ENCODE data around the gene GRAP2.

DNA sequence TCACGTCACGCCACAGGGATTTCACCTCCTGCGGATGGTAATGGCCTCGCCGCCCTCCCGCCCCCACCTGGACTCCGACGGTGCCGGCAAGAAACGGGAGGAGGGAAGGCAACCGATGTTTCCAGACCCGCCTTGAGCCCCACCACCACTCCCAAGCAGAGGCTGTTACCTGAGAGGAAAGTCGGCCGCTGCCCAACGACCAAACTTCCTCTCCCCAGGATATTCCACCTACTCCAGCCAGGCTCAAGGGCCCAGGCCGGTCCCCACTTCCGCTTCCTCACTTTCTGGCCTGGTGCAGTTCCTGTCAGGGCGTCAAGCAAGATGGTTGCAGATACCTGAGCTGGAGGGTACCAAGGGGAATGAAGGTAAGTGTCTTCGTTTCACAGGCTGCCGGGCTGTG lies 7.4 kb upstream of the GRAP2 start, which contains the start of gene ENTHD1:
- TF ChIP-seq EZH2phosphoT487 (IDR thresholded peaks at IDR 0.05) (no peak), EZH2 (IDR thresholded peaks at IDR 0.05) (no peak)
- TF ChIP-seq, protein P1, sequence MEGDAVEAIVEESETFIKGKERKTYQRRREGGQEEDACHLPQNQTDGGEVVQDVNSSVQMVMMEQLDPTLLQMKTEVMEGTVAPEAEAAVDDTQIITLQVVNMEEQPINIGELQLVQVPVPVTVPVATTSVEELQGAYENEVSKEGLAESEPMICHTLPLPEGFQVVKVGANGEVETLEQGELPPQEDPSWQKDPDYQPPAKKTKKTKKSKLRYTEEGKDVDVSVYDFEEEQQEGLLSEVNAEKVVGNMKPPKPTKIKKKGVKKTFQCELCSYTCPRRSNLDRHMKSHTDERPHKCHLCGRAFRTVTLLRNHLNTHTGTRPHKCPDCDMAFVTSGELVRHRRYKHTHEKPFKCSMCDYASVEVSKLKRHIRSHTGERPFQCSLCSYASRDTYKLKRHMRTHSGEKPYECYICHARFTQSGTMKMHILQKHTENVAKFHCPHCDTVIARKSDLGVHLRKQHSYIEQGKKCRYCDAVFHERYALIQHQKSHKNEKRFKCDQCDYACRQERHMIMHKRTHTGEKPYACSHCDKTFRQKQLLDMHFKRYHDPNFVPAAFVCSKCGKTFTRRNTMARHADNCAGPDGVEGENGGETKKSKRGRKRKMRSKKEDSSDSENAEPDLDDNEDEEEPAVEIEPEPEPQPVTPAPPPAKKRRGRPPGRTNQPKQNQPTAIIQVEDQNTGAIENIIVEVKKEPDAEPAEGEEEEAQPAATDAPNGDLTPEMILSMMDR (IDR thresholded peaks at IDR 0.05), result no peak

All from neural progenitor cell (in vitro differentiated cells).